Skeletal muscle cell (primary cell): Measurements from ENCODE around the gene RAF1.
"Not testable (repeated sequence)": the region's sequence is repeated elsewhere in the genome, so short reads cannot be mapped to it uniquely, and the experiment has no call there.

Source experiments
- DNase-seq: peaks from one replicate; pipeline ENCODE4 v3.0.0-alpha.2; 2010; ENCODE audit warnings: low read depth
- H3K4me3 ChIP-seq: 2 replicates; pipeline ENCODE4 v1.5.1; 2011; ENCODE audit warnings: low read depth, mild to moderate bottlenecking, control low read depth, low read length, moderate library complexity

RAF1 gene

DNA sequence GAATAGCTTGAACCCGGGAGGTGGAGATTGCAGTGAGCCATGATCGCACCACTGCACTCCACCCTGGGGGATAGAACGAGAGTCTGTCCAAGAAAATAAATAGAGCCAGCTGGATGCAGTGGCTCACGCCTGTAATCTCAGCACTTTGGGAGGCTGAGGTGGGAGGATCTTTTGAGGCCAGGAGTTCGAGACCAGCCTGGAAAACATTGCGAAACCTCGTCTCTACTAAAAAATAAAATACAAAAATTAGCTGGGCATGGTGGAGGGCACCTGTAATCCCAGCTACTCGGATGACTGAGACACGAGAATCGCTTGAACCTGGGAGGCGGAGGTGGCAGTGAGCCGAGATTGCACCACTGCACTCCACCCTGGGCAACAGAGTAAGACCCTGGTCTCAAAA lies 120.4 kb downstream of the RAF1 start:
- not testable (repeated sequence) for H3K4me3 ChIP-seq, DNase-seq

- no peak overlapping the region for H3K4me3 ChIP-seq
- no peak for DNase-seq
Observed at GRCh38 chr3:12541625-12542024, 122.3 kb downstream of the RAF1 start.

- H3K4me3 ChIP-seq: no peak overlapping the region
- DNase-seq: no peak
Observed at GRCh38 chr3:12536423-12536822, 127.5 kb downstream of the RAF1 start.
